IgD-negative memory B cell (primary cell): ENCODE measurements around the gene GALC. TPM values are rescaled to one million over a fixed set of nuclear protein-coding genes. Genes with fewer than 3 reads are reported as not detected.
A peak's percentile ranks its signal among the peaks of the same experiment; 100 is the strongest.

Source experiments
- H3K27ac Mint-ChIP-seq, 3 donors: one replicate each; pipeline ENCODE4 v1.8.0; 2020 to 2022; ENCODE audit warnings: mild to moderate bottlenecking in 3 of 3, mixed read lengths in 3 of 3, moderate library complexity in 1 of 3
- H3K27me3 Mint-ChIP-seq: one replicate; pipeline ENCODE4 v1.8.0; 2021; ENCODE audit warnings: mixed read lengths
- H3K36me3 Mint-ChIP-seq: one replicate; pipeline ENCODE4 v1.8.0; 2020; ENCODE audit warnings: mild to moderate bottlenecking, mixed read lengths
- H3K4me1 Mint-ChIP-seq, 3 donors: one replicate each; pipeline ENCODE4 v1.8.0; 2020 to 2022; ENCODE audit warnings: mixed read lengths in 3 of 3, mild to moderate bottlenecking in 1 of 3
- H3K4me3 Mint-ChIP-seq, 4 donors: one replicate each; pipeline ENCODE4 v1.8.0; 2020 to 2022; ENCODE audit warnings: mild to moderate bottlenecking in 4 of 4, mixed read lengths in 4 of 4, moderate library complexity in 3 of 4
- H3K9me3 Mint-ChIP-seq, 3 donors: one replicate each; pipeline ENCODE4 v1.8.0; 2020 to 2021; ENCODE audit warnings: mixed read lengths in 3 of 3, mild to moderate bottlenecking in 1 of 3
- polyA plus RNA-seq: library from polyadenylated mRNA; unstranded; fragments of 300-500 nt; fragmentation: Illumina TruSeq; gene quantifications from one replicate; pipeline ENCODE4 v1.2.3, GENCODE V29; 2021

GALC gene
- polyA plus RNA-seq, 1 donor from 2014 or later = 4.2 TPM

DNA sequence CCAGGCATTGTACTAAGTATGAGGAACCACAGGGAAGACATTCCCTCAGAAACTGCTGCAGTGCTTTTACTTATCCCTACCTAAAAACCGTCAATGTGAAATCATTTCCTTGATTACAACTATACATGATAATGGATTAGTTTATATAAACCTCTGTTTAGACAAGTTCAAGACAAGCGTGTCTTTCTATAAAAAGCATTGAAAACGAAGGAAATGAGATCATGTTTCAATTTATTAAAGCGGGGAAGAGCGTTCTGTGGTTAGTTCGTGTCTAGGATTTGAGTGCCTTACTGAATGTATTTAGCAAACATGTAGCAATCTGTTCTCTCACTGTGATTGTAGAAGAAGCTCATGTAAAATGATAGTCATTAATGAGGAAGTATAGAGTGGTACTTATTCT is 37.5 kb downstream of the GALC start:
- H3K27ac Mint-ChIP-seq = no peak overlapping the region
- peaks cover 29 to 30% (median 29%) of the 10 kb centered on the region in 3 donors for H3K4me1 Mint-ChIP-seq
- peaks cover 16% of the 10 kb centered on the region for H3K36me3 Mint-ChIP-seq
- peaks cover 3 to 6% (median 4%) of the 10 kb centered on the region in 3 donors for H3K9me3 Mint-ChIP-seq
- no peaks in the 10 kb centered on the region for H3K27me3 Mint-ChIP-seq
- no peak overlapping the region for H3K4me3 Mint-ChIP-seq

DNA sequence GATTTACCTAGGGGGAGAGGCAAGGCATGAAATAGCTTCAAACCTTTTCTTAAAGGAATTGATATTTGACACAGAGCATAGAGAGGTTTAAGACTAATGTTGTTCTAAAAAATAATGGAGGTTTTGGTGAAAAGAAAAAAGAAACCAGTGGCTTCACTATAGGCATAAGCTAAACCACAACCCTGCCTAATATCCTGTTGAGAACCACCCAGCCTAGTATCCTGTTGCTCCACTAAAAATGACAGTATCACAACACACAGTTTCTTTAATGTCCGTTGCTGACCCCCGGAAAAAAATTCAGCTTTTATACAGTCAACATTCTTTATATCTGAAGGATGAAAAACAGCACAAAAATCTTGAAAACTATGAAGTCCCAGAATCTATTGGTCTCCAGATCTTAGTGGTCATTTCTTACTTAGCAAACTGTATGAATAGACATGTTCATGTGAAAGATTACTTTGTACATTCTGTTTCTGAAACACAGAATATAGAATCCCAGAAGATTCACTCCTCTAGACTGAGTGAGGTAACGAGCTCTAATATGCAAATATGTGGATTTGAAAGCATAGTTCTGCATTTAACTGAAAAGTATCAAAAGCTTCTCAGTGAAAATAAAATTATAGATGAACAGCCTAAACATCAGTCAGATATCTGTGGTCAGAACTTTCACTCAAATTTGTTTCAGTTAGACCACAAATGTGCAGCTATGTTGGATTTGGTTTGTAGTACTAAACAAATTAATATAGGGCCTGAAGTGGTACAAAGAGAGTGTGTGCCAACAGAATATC is 40.5 kb downstream of the GALC start:
- Mint-ChIP-seq H3K4me3 (peak overlapping the region; percentile 4 to 81 (median 42)), H3K36me3 (peaks cover 12% of the 10 kb centered on the region), H3K27ac (peak overlapping the region in 2 of 3 donors; percentile 6 to 28), H3K27me3 (no peaks in the 10 kb centered on the region), H3K4me1 (peaks cover 13 to 20% (median 19%) of the 10 kb centered on the region in 3 donors), H3K9me3 (no peaks in the 10 kb centered on the region)

DNA sequence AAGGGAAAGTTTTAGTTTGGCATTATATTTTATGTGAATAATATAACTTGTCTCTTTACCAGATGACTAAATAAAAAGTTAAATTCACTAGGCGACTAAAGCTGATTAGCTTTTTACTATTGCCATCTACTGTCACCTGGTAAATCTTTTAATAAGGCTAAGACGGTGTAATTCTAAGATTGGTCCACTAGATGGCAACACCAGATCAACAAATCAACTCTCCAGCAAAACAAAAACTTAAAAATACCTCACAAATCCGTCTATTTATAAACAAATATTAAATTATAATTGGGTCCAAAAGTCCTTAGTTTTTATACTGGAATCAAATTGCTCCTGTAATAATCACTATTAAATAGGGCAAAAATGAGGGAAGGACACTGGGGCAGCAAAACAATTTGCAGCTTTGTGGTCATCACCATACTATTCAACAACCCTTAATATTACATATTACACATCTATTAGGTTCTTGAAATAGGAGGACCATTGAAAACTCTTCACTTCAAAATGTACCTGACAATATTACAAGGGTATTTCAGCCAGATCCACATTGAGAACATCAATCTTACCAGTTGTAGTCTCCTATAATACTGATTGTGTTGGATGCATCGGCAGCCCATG is 47.9 kb downstream of the GALC start:
- no peaks in the 10 kb centered on the region for H3K9me3 Mint-ChIP-seq
- H3K4me1 Mint-ChIP-seq = no peaks in the 10 kb centered on the region
- peaks cover 13% of the 10 kb centered on the region for H3K36me3 Mint-ChIP-seq
- no peak overlapping the region for H3K27ac Mint-ChIP-seq
- no peak overlapping the region for H3K4me3 Mint-ChIP-seq
- no peaks in the 10 kb centered on the region for H3K27me3 Mint-ChIP-seq

DNA sequence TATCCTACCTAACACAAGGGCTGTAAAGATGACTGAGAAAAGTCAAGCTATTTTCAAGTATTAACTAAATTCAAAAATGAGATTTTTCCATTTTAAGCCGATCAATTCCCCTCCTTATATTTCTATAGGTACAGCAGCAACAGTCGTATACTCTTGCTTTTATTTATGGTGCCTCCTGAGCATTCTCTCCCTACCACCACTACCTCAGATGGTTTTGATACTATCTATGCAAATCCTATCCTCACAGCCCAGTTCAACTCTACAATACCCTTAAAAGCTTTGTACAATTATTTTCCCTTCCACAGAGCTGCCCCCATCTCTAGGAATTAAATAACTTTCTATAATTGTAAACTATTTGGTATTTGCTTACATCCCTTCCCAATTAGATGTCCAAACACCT is 52.1 kb downstream of the GALC start:
- Mint-ChIP-seq H3K4me1 (peaks cover 0 to 7% (median 5%) of the 10 kb centered on the region in 3 donors), H3K27me3 (no peaks in the 10 kb centered on the region), H3K4me3 (no peak overlapping the region), H3K27ac (peak overlapping the region in 1 of 3 donors; percentile 69), H3K9me3 (no peaks in the 10 kb centered on the region), H3K36me3 (peaks cover 6% of the 10 kb centered on the region)

DNA sequence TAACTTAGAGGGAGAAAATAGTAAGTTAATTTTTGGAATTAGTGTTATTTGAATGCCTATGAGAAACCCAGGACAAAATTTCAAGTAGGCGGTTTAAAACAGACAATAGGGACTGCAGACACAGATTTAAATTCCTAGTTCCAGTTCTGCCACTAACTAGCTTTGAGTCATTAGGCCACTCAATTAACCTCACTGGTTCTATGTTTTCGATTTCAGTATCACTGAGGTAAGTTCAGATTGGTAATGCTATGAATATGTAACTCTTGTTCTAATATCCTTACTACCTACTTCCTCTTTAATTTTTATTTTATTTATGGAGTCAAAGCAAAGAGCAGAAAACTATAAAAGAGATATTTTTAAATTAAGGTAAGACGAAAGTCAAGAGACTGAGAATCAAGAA is 52.6 kb downstream of the GALC start:
- Mint-ChIP-seq H3K4me1 (peaks cover 0 to 7% (median 5%) of the 10 kb centered on the region in 3 donors), H3K27ac (no peak overlapping the region), H3K4me3 (no peak overlapping the region), H3K9me3 (no peaks in the 10 kb centered on the region), H3K36me3 (peaks cover 5% of the 10 kb centered on the region), H3K27me3 (no peaks in the 10 kb centered on the region)

DNA sequence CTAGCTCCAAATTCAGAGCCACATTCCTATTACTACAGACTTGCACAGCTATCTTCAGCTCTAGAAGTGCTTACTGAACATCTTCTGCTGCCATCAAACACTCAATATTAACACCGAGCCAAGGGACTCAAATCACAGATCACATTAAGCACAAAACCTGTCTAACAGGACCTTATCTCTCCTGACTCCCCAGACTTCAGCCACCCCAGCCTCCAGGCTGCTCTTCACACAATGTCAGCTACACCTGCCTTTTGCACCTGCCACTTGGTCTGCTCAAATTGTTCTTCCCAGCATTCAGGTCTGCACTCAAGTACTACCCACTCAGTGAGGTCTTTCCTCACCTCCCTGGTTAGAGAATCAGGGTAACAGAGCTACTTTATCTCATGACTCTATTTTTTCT is 57.1 kb downstream of the GALC start:
- peaks cover 15% of the 10 kb centered on the region for H3K36me3 Mint-ChIP-seq

DNA sequence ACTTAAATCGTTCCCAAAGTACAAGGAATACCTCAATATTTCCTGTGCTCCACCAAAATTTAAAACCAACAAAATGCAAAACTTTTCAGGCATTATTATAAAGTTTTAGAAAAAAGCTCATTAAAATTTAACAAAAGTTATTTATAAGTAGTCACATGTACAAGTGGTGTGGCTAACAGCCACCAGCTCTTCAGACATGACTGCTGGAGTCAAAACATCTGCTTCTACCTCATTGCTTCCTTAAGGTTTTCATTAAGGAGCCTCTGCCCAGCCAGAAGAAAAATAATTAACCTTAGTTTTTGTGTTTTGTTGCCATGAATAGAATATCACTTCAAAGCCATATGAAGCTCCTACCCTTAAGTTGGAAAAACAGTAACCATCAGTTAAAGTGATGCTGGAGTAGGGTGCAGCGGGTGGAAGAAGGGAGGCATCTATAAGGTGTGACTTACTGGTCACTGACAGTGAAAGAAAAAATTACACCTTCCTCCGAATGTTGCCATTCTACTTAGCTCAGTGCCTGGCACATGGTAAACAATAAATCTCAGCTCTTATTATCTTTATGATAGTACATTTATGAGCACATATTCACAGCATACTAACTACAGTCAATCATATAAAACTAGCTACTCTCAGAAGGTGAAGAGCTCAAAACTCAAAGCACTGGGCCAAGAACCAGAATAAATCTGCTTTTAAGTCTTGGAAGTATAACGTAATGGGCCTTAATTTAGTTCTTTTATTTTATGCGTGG is 57.7 kb downstream of the GALC start:
- Mint-ChIP-seq H3K27me3 (no peaks in the 10 kb centered on the region), H3K9me3 (peaks cover 0 to 3% (median 0%) of the 10 kb centered on the region in 3 donors), H3K27ac (no peak overlapping the region), H3K4me3 (no peak overlapping the region), H3K36me3 (peaks cover 21% of the 10 kb centered on the region), H3K4me1 (peaks cover 0 to 7% (median 5%) of the 10 kb centered on the region in 3 donors)

More for the DNA sequence above, 57.1 kb downstream of the GALC start:
- peak overlapping the region in 1 of 3 donors; percentile 54 for H3K27ac Mint-ChIP-seq
- H3K27me3 Mint-ChIP-seq = no peaks in the 10 kb centered on the region
- H3K4me3 Mint-ChIP-seq = no peak overlapping the region
- peaks cover 0 to 3% (median 0%) of the 10 kb centered on the region in 3 donors for H3K9me3 Mint-ChIP-seq
- peaks cover 0 to 7% (median 5%) of the 10 kb centered on the region in 3 donors for H3K4me1 Mint-ChIP-seq

DNA sequence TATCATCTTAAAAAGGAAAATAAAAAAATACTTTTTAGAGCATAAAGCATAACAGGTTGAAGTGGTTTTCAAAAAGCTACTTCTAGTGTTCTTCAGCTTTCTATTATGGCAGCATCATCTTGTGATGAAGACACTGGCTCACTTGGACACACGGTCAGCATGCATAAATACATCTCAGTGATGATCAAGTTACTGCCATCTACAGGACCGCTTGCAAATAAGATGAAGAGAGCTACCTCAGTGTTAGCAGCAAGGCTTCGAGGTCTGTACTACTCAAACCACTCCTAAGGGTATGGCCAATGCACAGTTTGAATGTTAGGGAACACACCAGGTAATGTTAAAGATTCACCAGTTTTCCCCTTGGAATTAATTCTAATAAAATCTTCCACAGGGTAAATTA is 58.8 kb downstream of the GALC start:
- H3K9me3 Mint-ChIP-seq = peaks cover 0 to 3% (median 2%) of the 10 kb centered on the region in 3 donors
- peaks cover 0 to 7% (median 5%) of the 10 kb centered on the region in 3 donors for H3K4me1 Mint-ChIP-seq
- peaks cover 25% of the 10 kb centered on the region for H3K36me3 Mint-ChIP-seq
- H3K27ac Mint-ChIP-seq = no peak overlapping the region
- H3K4me3 Mint-ChIP-seq = no peak overlapping the region
- no peaks in the 10 kb centered on the region for H3K27me3 Mint-ChIP-seq

DNA sequence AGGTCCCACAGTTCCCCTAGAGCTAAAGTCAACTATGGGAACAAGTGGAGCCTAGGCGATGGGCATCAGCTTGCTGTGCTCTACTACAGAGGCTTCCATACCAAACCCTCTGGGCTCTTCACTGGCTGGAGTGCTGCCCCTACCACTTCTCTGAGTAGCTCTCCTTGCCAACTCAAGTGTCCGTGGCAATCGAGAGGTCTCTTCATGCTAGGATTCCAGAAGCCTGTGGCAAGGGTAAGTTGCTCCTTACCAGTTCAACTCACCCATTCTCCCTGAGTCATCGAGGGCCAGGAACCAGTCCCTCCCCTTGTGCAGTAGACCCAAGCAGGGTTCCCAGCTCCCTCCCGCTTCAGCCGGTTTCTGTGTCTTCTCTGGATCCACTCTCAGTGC is 76.1 kb downstream of the GALC start:
- Mint-ChIP-seq H3K4me3 (no peak overlapping the region), H3K36me3 (peaks cover 2% of the 10 kb centered on the region), H3K27ac (no peak overlapping the region), H3K9me3 (peaks cover 10 to 26% (median 22%) of the 10 kb centered on the region in 3 donors), H3K27me3 (peaks cover 5% of the 10 kb centered on the region), H3K4me1 (no peaks in the 10 kb centered on the region)

DNA sequence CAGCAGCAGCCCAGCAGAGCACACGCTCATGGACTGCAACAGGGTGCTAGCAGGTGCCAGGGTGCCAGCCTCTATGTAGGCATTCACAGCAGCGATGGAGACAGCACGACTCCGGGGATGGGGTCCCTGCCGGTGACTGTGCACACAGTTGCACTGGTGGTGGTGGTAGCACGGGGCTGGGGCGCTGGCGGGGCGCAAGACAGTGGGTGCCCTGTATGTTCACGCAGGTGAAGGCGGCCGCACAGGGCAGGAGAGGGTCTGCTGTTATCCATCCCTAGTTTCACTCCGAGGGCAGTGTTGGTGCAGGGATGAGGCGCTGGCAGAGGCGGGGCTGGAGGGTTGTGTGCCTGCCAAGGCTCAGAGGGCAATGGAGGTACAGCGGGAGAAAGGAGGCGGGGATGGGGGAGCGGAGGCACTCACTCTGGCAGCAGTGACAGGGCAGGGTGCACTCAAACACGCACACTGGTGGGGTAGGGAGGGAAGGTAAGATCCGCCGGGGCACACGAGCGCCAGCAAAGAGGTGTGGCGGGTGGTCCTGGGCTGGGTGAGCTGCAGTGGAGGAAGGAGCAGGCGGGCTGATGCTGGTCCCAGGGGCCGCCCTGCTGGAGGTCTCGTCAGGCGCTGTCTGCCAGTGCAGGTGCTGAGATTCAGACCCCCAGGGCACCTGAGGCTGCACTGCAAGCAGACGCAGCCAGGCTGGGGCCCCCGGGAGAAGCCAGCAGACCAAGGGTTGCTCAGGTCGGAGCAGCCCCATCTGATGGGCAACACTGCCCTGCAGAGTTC is 76.7 kb downstream of the GALC start:
- Mint-ChIP-seq H3K36me3 (peaks cover 2% of the 10 kb centered on the region), H3K27me3 (peaks cover 5% of the 10 kb centered on the region), H3K9me3 (peaks cover 15 to 31% (median 22%) of the 10 kb centered on the region in 3 donors)

DNA sequence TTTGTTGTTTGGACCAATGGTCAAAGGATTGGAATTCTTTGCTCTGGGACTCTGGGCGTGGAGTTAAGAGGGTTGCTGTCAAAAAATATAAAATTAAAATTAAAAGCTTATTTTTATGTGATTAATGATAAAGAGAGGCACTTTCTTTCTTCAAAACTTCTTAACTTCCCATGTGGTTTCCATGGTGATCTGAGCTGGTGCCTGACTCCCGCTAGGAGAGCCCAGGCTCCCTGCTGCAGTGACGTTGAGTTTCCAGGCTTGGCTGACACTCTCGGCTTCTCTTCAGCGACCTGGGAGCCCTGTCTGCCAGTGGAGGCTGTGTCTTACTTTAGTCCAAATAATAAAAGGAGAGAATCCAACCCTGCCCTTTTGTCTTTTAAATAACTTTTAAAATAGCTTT is 84.4 kb downstream of the GALC start:
- Mint-ChIP-seq H3K4me1 (no peaks in the 10 kb centered on the region), H3K4me3 (no peak overlapping the region), H3K9me3 (peaks cover 7 to 20% (median 11%) of the 10 kb centered on the region in 3 donors), H3K27ac (no peak overlapping the region), H3K27me3 (peaks cover 2% of the 10 kb centered on the region), H3K36me3 (no peaks in the 10 kb centered on the region)

More for the DNA sequence above, 76.7 kb downstream of the GALC start:
- Mint-ChIP-seq H3K27ac (no peak overlapping the region), H3K4me3 (no peak overlapping the region), H3K4me1 (no peaks in the 10 kb centered on the region)

DNA sequence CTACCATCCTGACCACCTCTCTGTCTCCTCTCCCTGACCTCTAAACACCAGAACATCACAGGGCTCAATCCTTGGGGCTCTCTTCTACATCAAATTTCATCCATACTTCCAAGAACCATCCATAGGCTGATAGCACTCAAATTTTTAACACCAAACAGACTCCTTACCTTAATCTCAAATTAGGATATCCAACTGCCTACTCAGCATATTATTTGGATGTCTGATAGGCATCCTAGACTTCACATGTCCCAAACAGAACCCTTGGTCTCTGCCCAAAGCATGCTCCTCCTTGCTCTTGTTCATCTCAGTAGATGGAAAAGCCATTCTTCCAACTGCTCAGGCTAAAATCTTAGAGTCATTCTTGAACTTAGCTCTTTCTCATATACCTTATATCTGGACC is 91.3 kb downstream of the GALC start:
- H3K27ac Mint-ChIP-seq = no peak overlapping the region
- H3K27me3 Mint-ChIP-seq = peaks cover 7% of the 10 kb centered on the region
- no peaks in the 10 kb centered on the region for H3K36me3 Mint-ChIP-seq
- no peaks in the 10 kb centered on the region for H3K9me3 Mint-ChIP-seq
- H3K4me3 Mint-ChIP-seq = no peak overlapping the region
- no peaks in the 10 kb centered on the region for H3K4me1 Mint-ChIP-seq

DNA sequence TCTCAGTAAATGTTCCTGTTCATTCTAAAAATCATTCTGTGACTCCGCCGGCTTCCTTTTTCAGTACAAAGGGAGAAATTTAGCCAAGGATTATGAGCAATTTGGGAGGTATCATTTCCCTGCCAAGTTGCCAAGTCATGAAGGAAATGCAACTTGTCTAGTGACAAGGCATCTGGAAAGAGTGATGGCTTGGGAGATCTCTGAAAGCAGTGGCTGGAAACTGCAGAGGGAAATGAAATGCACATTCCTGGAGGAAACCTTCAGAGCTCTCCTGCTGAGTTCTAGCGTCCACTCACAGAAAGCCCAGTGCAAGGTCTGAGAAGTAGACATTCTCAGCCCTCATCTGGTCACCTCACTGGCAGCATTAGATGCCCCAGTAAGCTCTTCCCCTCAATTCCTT is 91.7 kb downstream of the GALC start:
- H3K9me3 Mint-ChIP-seq = no peaks in the 10 kb centered on the region
- no peak overlapping the region for H3K27ac Mint-ChIP-seq
- peaks cover 7% of the 10 kb centered on the region for H3K27me3 Mint-ChIP-seq
- no peak overlapping the region for H3K4me3 Mint-ChIP-seq
- H3K4me1 Mint-ChIP-seq = no peaks in the 10 kb centered on the region
- no peaks in the 10 kb centered on the region for H3K36me3 Mint-ChIP-seq

DNA sequence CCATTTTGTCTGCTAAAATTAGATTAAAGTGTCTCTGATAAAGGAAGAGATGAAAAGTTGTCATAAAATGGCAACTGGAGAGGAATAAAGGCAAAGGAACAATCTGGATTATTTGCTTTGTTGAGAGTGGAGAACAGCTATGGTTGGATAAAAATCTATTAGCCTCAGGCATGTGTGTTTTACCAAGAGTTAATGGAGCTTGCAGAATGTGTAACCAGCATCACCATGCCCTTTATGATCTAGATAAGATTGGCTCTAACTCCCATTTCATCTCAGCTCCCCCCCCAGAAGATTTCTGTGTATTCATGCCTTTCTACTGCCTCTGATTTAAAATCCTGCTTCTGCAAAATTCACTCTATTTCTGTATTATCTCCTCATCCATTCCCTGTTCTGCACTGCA is 93.8 kb downstream of the GALC start:
- Mint-ChIP-seq H3K27ac (no peak overlapping the region), H3K9me3 (no peaks in the 10 kb centered on the region), H3K4me1 (no peaks in the 10 kb centered on the region), H3K27me3 (peaks cover 7% of the 10 kb centered on the region), H3K4me3 (no peak overlapping the region), H3K36me3 (no peaks in the 10 kb centered on the region)
